ENCODE data around the gene WDR27. TPM values are rescaled to one million over a fixed set of nuclear protein-coding genes. Genes with fewer than 3 reads are reported as not detected.

Gene WDR27
- total RNA-seq, 1 donor from 2014 or later: 92.7 TPM

DNA sequence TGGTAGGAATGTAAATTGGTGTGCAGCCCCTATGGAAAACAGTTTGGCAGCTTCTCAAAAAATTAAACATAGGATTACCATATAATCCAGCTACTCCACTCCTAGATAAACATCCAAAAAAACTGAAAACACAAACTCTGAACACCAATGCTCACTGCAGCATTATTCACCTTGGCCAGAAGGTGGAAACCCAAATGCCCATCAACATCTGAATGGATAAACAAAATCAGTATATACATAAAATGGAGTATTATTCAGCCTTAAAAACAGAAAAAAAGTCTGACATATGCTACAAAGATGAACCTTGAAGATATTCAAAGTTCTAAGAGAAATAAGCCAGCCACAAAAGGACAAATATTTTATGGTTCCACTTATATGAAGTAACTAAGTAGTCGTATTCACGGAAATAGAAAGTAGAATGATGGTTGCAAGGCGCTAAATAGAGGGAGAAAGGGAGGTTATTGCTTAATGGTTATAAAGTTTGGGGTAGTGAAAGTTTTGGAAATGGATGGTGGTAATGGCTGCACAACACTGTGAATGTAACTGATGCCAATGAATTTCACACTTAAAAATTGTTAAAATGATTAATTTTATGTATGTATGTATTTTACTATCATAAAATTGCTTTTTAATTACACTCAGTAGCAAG lies 18.5 kb upstream of the WDR27 start:
- Histone ChIP-seq H3K27ac (no peak overlapping the region), H3K4me1 (peaks cover 4 to 12% of the 10 kb centered on the region in 2 donors), H3K4me3 (no peak overlapping the region), H3K27me3 (no peaks in the 10 kb centered on the region), H3K9me3 (no peaks in the 10 kb centered on the region), H3K36me3 (peaks cover 14 to 17% of the 10 kb centered on the region in 2 donors)
- no peak for DNase-seq (ENCODE audit: low spot score in 2 of 2)
- TF ChIP-seq, protein P1, sequence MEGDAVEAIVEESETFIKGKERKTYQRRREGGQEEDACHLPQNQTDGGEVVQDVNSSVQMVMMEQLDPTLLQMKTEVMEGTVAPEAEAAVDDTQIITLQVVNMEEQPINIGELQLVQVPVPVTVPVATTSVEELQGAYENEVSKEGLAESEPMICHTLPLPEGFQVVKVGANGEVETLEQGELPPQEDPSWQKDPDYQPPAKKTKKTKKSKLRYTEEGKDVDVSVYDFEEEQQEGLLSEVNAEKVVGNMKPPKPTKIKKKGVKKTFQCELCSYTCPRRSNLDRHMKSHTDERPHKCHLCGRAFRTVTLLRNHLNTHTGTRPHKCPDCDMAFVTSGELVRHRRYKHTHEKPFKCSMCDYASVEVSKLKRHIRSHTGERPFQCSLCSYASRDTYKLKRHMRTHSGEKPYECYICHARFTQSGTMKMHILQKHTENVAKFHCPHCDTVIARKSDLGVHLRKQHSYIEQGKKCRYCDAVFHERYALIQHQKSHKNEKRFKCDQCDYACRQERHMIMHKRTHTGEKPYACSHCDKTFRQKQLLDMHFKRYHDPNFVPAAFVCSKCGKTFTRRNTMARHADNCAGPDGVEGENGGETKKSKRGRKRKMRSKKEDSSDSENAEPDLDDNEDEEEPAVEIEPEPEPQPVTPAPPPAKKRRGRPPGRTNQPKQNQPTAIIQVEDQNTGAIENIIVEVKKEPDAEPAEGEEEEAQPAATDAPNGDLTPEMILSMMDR (IDR thresholded peaks at IDR 0.05): no peak
- intact Hi-C loops (cut with DNase I): no loop called here

DNA sequence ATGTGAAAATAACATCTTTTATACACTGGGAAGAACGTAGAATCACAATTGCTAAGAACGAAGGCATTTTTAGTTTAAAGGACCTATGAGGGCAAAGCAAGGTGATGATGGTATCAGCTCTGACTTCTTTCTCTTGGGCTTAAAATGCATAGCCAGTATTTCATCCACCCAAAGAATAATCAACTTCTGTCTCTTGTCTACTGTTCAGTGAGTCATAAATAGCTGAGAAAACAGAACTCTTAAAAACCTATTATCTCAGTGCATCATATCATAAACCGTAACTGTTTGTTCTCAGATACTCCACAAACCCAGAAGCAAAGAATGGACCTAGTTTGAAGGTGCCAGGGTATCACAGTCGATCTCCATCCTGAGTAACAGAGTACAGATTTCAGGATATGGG lies 17.3 kb upstream of the WDR27 start:
- Histone ChIP-seq H3K27ac (no peak overlapping the region), H3K36me3 (peaks cover 26 to 29% of the 10 kb centered on the region in 2 donors), H3K4me3 (no peak overlapping the region), H3K27me3 (no peaks in the 10 kb centered on the region), H3K9me3 (no peaks in the 10 kb centered on the region), H3K4me1 (peaks cover 4 to 12% of the 10 kb centered on the region in 2 donors)
- intact Hi-C loops (cut with DNase I): no loop called here
- DNase-seq (ENCODE audit: low spot score in 2 of 2): no peak
- TF ChIP-seq, protein P1 (IDR thresholded peaks at IDR 0.05): no peak

DNA sequence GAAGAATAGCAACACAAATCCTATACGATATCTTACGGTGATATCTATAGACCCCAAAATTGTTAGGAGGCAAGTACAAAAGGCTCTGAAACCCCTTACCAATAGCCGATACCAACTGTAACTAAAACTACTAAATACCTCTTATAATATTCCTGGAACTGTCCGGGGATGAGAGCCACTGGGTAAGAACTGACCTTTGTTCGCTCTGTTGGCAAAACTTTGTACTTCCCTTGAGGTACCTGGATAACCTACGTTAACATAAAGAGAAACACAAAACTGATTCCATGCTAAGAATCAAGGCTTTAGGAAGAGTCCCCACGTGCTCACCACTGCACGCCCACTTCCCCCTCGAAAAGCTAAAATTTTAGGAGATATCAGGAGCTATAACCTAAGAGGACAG lies 12.8 kb upstream of the WDR27 start:
- H3K36me3 ChIP-seq: peaks cover 52 to 64% of the 10 kb centered on the region in 2 donors
- no peaks in the 10 kb centered on the region for H3K27me3 ChIP-seq
- no peak overlapping the region for H3K4me3 ChIP-seq
- no peak for DNase-seq (ENCODE audit: low spot score in 2 of 2)
- H3K27ac ChIP-seq: no peak overlapping the region
- intact Hi-C loops (cut with DNase I): no loop called here
- H3K9me3 ChIP-seq: no peaks in the 10 kb centered on the region
- TF ChIP-seq, protein P1 (IDR thresholded peaks at IDR 0.05): no peak
- no peaks in the 10 kb centered on the region for H3K4me1 ChIP-seq

DNA sequence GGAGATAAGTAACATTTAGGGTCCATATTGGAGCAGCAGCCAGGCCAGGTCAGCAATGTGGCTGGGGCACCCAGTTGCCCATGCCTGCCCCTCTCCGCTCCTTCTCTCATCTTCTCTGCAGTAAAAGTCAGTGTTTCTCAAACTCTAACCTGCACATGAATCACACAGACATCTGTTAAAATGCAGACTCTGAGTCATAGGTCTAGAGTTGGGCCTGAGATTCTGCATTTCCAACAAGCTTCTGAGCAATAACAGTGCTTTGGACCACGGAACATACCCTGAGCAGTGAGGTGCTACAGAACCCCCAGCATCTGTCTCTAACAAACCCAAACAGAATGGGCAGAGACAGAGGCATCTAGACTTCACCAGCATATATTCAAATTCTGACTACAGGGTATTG lies 12.3 kb upstream of the WDR27 start:
- intact Hi-C loops (cut with DNase I): no loop called here
- no peaks in the 10 kb centered on the region for H3K27me3 ChIP-seq
- no peak for DNase-seq (ENCODE audit: low spot score in 2 of 2)
- no peaks in the 10 kb centered on the region for H3K9me3 ChIP-seq
- H3K4me1 ChIP-seq: no peaks in the 10 kb centered on the region
- no peak overlapping the region for H3K27ac ChIP-seq
- TF ChIP-seq, protein P1 (IDR thresholded peaks at IDR 0.05): no peak
- H3K36me3 ChIP-seq: peaks cover 52 to 67% of the 10 kb centered on the region in 2 donors
- no peak overlapping the region for H3K4me3 ChIP-seq

DNA sequence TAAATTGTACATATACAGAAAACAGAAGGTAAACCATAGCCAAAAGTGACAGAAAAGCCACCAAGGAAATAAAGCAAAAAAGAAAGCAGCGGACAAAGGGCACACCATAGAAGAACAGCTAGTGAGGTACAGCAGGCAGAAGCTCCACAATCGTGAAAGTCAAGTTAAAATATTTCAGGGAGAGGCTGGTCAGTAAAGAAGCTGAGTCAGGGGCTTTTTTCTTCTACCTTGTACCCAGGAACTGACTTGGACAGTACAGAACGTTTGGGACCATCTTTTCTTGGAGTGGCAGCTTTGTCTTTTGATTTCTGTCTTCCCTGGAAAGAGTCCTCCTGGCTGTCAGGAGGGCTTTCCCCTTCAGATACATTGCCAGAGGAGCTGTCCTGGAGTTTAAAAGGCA lies 8.2 kb upstream of the WDR27 start:
- H3K4me3 ChIP-seq: no peak overlapping the region
- no peak overlapping the region for H3K27ac ChIP-seq
- peaks cover 35 to 49% of the 10 kb centered on the region in 2 donors for H3K36me3 ChIP-seq
- DNase-seq (ENCODE audit: low spot score in 2 of 2): no peak
- H3K4me1 ChIP-seq: no peaks in the 10 kb centered on the region
- no peaks in the 10 kb centered on the region for H3K27me3 ChIP-seq
- intact Hi-C loops (cut with DNase I): no loop called here
- TF ChIP-seq, protein P1 (IDR thresholded peaks at IDR 0.05): no peak
- no peaks in the 10 kb centered on the region for H3K9me3 ChIP-seq
